CD14-positive monocyte (primary cell): Measurements from ENCODE around the gene TMEM212. TPM values are rescaled to one million over a fixed set of nuclear protein-coding genes. Genes with fewer than 3 reads are reported as not detected.

ENCODE experiments used
- DNase-seq, 3 donors: peaks; one replicate each; pipeline ENCODE4 v3.0.0-alpha.2; 2011 to 2022
- H2AFZ ChIP-seq: 2 replicates; pipeline ENCODE4 v1.6.0; 2012; ENCODE audit warnings: mild to moderate bottlenecking, low read depth, low read length, inconsistent platforms; ENCODE audit not compliant: insufficient read depth, poor library complexity, severe bottlenecking
- H3K27ac ChIP-seq, 2 donors: 1 replicate in 1 of 2; 2 replicates in 1 of 2; pipeline ENCODE4 v1.5.1; 2012 to 2013; ENCODE audit warnings: low read length in 2 of 2, control low read depth in 1 of 2, inconsistent platforms in 1 of 2, low read depth in 1 of 2, mild to moderate bottlenecking in 1 of 2
- H3K27me3 ChIP-seq, 2 donors: one replicate each; pipeline versions ENCODE4 v1.6.0 to v1.6.1; 2011 to 2013; ENCODE audit warnings: low read length in 2 of 2; ENCODE audit not compliant: control insufficient read depth in 2 of 2, insufficient read depth in 2 of 2
- H3K36me3 ChIP-seq, 2 donors: replicated peaks in 1 of 2; 1 replicate in 1 of 2; 2 replicates in 1 of 2; pipeline versions ENCODE4 v1.5.1 to v1.6.1; 2012 to 2013; ENCODE audit warnings: low read length in 2 of 2, control low read depth in 1 of 2, inconsistent platforms in 1 of 2, mild to moderate bottlenecking in 1 of 2; ENCODE audit not compliant: insufficient read depth in 2 of 2, control insufficient read depth in 1 of 2
- H3K4me1 ChIP-seq, 2 donors: 1 replicate in 1 of 2; 2 replicates in 1 of 2; pipeline versions ENCODE4 v1.5.1 to v1.6.1; 2012 to 2013; ENCODE audit warnings: low read length in 2 of 2, control low read depth in 1 of 2, inconsistent platforms in 1 of 2, mild to moderate bottlenecking in 1 of 2, moderate library complexity in 1 of 2; ENCODE audit not compliant: insufficient read depth in 2 of 2, control insufficient read depth in 1 of 2
- H3K4me2 ChIP-seq: replicated peaks from 2 replicates; pipeline ENCODE3; 2012; ENCODE audit warnings: low read length, moderate library complexity, mild to moderate bottlenecking; ENCODE audit not compliant: poor library complexity, severe bottlenecking; ENCODE audit errors: extremely low read depth
- H3K4me3 ChIP-seq, 3 experiments: fragments of 200-600 bp in 1 of 3; sonication (generic) in 1 of 3; replicated peaks in 1 of 3; 1 replicate in 2 of 3; 2 replicates in 1 of 3; pipeline ENCODE4 v1.5.1; 2011 to 2013; ENCODE audit warnings: low read length in 3 of 3, mild to moderate bottlenecking in 3 of 3, control low read depth in 2 of 3, low read depth in 2 of 3, inconsistent platforms in 1 of 3, moderate library complexity in 1 of 3
- H3K79me2 ChIP-seq: 2 replicates; pipeline ENCODE4 v1.6.0; 2012; ENCODE audit warnings: mild to moderate bottlenecking, control low read depth, inconsistent platforms, low read length, moderate library complexity; ENCODE audit not compliant: insufficient read depth
- H3K9ac ChIP-seq: 2 replicates; pipeline ENCODE4 v1.6.0; 2017; ENCODE audit warnings: low read length, mild to moderate bottlenecking; ENCODE audit not compliant: insufficient read depth, poor library complexity, severe bottlenecking
- H3K9me3 ChIP-seq, 2 donors: replicated peaks in 1 of 2; 1 replicate in 1 of 2; 2 replicates in 1 of 2; pipeline versions ENCODE4 v1.5.1 to v1.6.1; 2012 to 2013; ENCODE audit warnings: low read length in 2 of 2, control low read depth in 1 of 2; ENCODE audit not compliant: control insufficient read depth in 1 of 2, insufficient read depth in 1 of 2
- H4K20me1 ChIP-seq: 2 replicates; pipeline ENCODE4 v1.6.0; 2012; ENCODE audit warnings: mild to moderate bottlenecking, low read length, control low read depth, moderate library complexity; ENCODE audit not compliant: insufficient read depth
- H3K27ac Mint-ChIP-seq, 7 donors: one replicate each; pipeline ENCODE4 v1.8.0; 2020; ENCODE audit warnings: mild to moderate bottlenecking in 7 of 7, mixed read lengths in 7 of 7, moderate library complexity in 6 of 7, inconsistent platforms in 2 of 7
- H3K27me3 Mint-ChIP-seq, 3 donors: one replicate each; pipeline ENCODE4 v1.8.0; 2021 to 2022; ENCODE audit warnings: low read depth in 3 of 3, mild to moderate bottlenecking in 3 of 3, mixed read lengths in 3 of 3, moderate library complexity in 3 of 3, inconsistent platforms in 1 of 3
- H3K36me3 Mint-ChIP-seq, 2 donors: one replicate each; pipeline ENCODE4 v1.8.0; 2020; ENCODE audit warnings: mixed read lengths in 2 of 2, inconsistent platforms in 1 of 2, mild to moderate bottlenecking in 1 of 2
- H3K4me1 Mint-ChIP-seq: one replicate; pipeline ENCODE4 v1.8.0; 2020; ENCODE audit warnings: mild to moderate bottlenecking, mixed read lengths
- H3K4me3 Mint-ChIP-seq, 2 donors: one replicate each; pipeline ENCODE4 v1.8.0; 2020; ENCODE audit warnings: mild to moderate bottlenecking in 2 of 2, mixed read lengths in 2 of 2, moderate library complexity in 1 of 2
- H3K9me3 Mint-ChIP-seq, 7 donors: one replicate each; pipeline ENCODE4 v1.8.0; 2020 to 2022; ENCODE audit warnings: mixed read lengths in 7 of 7, mild to moderate bottlenecking in 6 of 7, moderate library complexity in 6 of 7, inconsistent platforms in 2 of 7
- CTCF ChIP-seq: fragments of 200-600 bp; IDR thresholded peaks from one replicate; pipeline ENCODE4 v1.8.0; 2022; ENCODE audit warnings: antibody characterized with exemption, mild to moderate bottlenecking
- WGBS: methylation state at CpG from one replicate; pipeline ENCODE4 v1.1.5; 2013; ENCODE audit warnings: missing lambda C conversion rate; ENCODE audit not compliant: insufficient coverage; 5-methylcytosine and 5-hydroxymethylcytosine counted together
- intact Hi-C, 2 donors: fragments of 100-400 bp; cut with micrococcal nuclease; formaldehyde crosslinking; loops; one replicate each; pipeline versions ENCODE4 v1.15.0 to v1.15.1; 2023
- polyA plus RNA-seq, 3 donors: library from polyadenylated mRNA; depleted of rRNA in 1 of 3; unstranded in 2 of 3; stranded (reverse) in 1 of 3; fragments of 300-500 nt in 2 of 3; fragments of >200 nt in 1 of 3; fragmentation: Illumina TruSeq in 2 of 3; gene quantifications; 1 replicate in 2 of 3; 2 replicates in 1 of 3; pipeline ENCODE4 v1.2.3, GENCODE V29; 2012 to 2021

TMEM212 gene
- polyA plus RNA-seq, 3 donors, result not detected

GRCh38 chr3:171874251-171874681 lies 31.1 kb downstream of the TMEM212 start:
- H3K9ac ChIP-seq, result no peak overlapping the region
- WGBS, result no CpG with 5 or more reads among the region's 2 CpGs

GRCh38 chr3:171874879-171875278 lies 31.7 kb downstream of the TMEM212 start:
- Histone ChIP-seq H3K9ac (no peak overlapping the region), H3K79me2 (no peaks in the 10 kb centered on the region), H3K27ac (no peak overlapping the region), H3K4me3 (no peak overlapping the region), H4K20me1 (no peaks in the 10 kb centered on the region), H3K9me3 (no peaks in the 10 kb centered on the region), H3K4me1 (no peaks in the 10 kb centered on the region), H3K27me3 (no peaks in the 10 kb centered on the region), H3K4me2 (no peak overlapping the region), H2AFZ (no peak overlapping the region), H3K36me3 (no peaks in the 10 kb centered on the region)
- Mint-ChIP-seq H3K4me3 (no peak overlapping the region), H3K27ac (no peak overlapping the region), H3K27me3 (no peaks in the 10 kb centered on the region), H3K9me3 (no peaks in the 10 kb centered on the region), H3K4me1 (peaks cover 3% of the 10 kb centered on the region), H3K36me3 (no peaks in the 10 kb centered on the region)
- no CpG with 5 or more reads among the region's 4 CpGs for WGBS
- TF ChIP-seq CTCF, result no peak
- intact Hi-C loops, result no loop called here
- DNase-seq, result no peak

More at GRCh38 chr3:171874251-171874681, 31.1 kb downstream of the TMEM212 start:
- H3K36me3 Mint-ChIP-seq, result no peaks in the 10 kb centered on the region
- TF ChIP-seq CTCF, result no peak
- H3K27ac Mint-ChIP-seq, result no peak overlapping the region
- H3K4me3 Mint-ChIP-seq, result no peak overlapping the region
- no peaks in the 10 kb centered on the region for H4K20me1 ChIP-seq
- H3K4me1 Mint-ChIP-seq, result peaks cover 3% of the 10 kb centered on the region
- no peaks in the 10 kb centered on the region for H3K9me3 Mint-ChIP-seq
- no peaks in the 10 kb centered on the region for H3K4me1 ChIP-seq
- DNase-seq, result no peak
- intact Hi-C loops, result no loop called here
- no peaks in the 10 kb centered on the region for H3K27me3 Mint-ChIP-seq
- no peaks in the 10 kb centered on the region for H3K27me3 ChIP-seq
- no peaks in the 10 kb centered on the region for H3K36me3 ChIP-seq
- no peaks in the 10 kb centered on the region for H3K79me2 ChIP-seq
- H3K9me3 ChIP-seq, result no peaks in the 10 kb centered on the region
- no peak overlapping the region for H3K27ac ChIP-seq
- no peak overlapping the region for H2AFZ ChIP-seq
- no peak overlapping the region for H3K4me3 ChIP-seq
- no peak overlapping the region for H3K4me2 ChIP-seq
